DOHH2 (cell line): Measurements from ENCODE around the gene CNR2.

Source experiments
- H3F3A ChIP-seq: fragments of 200-600 bp; sonication (generic), shearing (Covaris generic); 2 replicates; pipeline ENCODE4 v1.6.0; 2016; ENCODE audit warnings: antibody characterized with exemption, mild to moderate bottlenecking; ENCODE audit not compliant: control insufficient read depth, insufficient read depth
- H3K27ac ChIP-seq: fragments of 200-600 bp; sonication (generic); 2 replicates; pipeline ENCODE4 v1.5.1; 2014; ENCODE audit warnings: low read depth, mild to moderate bottlenecking, low read length, moderate library complexity
- H3K27me3 ChIP-seq: fragments of 200-600 bp; sonication (generic); 2 replicates; pipeline ENCODE4 v1.6.1; 2014; ENCODE audit warnings: mild to moderate bottlenecking, low read length, mixed read lengths; ENCODE audit not compliant: control insufficient read depth
- H3K36me3 ChIP-seq: fragments of 200-600 bp; sonication (generic); 2 replicates; pipeline ENCODE4 v1.6.1; 2014; ENCODE audit warnings: mild to moderate bottlenecking, low read length, moderate library complexity, mixed read lengths; ENCODE audit not compliant: control insufficient read depth
- H3K4me1 ChIP-seq: fragments of 200-600 bp; sonication (generic); 2 replicates; pipeline ENCODE4 v1.6.1; 2014; ENCODE audit warnings: mild to moderate bottlenecking, low read length, mixed read lengths; ENCODE audit not compliant: control insufficient read depth
- H3K4me2 ChIP-seq: fragments of 200-600 bp; sonication (generic); 2 replicates; pipeline ENCODE4 v1.6.0; 2014; ENCODE audit warnings: mild to moderate bottlenecking, low read length, moderate library complexity
- H3K4me3 ChIP-seq: fragments of 200-600 bp; sonication (generic); 2 replicates; pipeline ENCODE4 v1.5.1; 2014; ENCODE audit warnings: mild to moderate bottlenecking, low read length, mixed read lengths
- H3K79me2 ChIP-seq: fragments of 200-600 bp; sonication (generic); 2 replicates; pipeline ENCODE4 v1.6.1; 2014; ENCODE audit warnings: mild to moderate bottlenecking, low read length, mixed read lengths; ENCODE audit not compliant: control insufficient read depth
- H3K9me2 ChIP-seq: fragments of 200-600 bp; sonication (generic); replicated peaks from 2 replicates; pipeline ENCODE4 v1.6.1; 2014; ENCODE audit warnings: mild to moderate bottlenecking, low read length, mixed read lengths; ENCODE audit not compliant: control insufficient read depth
- H3K9me3 ChIP-seq: fragments of 200-600 bp; sonication (generic); 2 replicates; pipeline ENCODE4 v1.6.1; 2014; ENCODE audit warnings: antibody characterized with exemption, low read length, mixed read lengths; ENCODE audit not compliant: control insufficient read depth, insufficient read depth
- H4K20me1 ChIP-seq: fragments of 200-600 bp; sonication (generic); 2 replicates; pipeline ENCODE4 v1.6.0; 2014; ENCODE audit warnings: low read depth, mild to moderate bottlenecking, antibody characterized with exemption, low read length, moderate library complexity; ENCODE audit not compliant: control insufficient read depth, insufficient read depth
- EZH2phosphoT487 ChIP-seq: fragments of 200-600 bp; sonication (generic); IDR thresholded peaks from 2 replicates; pipeline ENCODE4 v1.6.1; 2017; ENCODE audit warnings: borderline replicate concordance, mild to moderate bottlenecking, antibody characterized with exemption, low read length, moderate library complexity, mixed read lengths
- TF ChIP-seq, protein P1 (sequence below): fragments of 200-600 bp; sonication (generic); IDR thresholded peaks from one replicate; pipeline ENCODE4 v1.5.1; 2014; ENCODE audit warnings: antibody characterized with exemption, mild to moderate bottlenecking, low read depth, low read length; ENCODE audit not compliant: poor library complexity, severe bottlenecking

Gene CNR2

DNA sequence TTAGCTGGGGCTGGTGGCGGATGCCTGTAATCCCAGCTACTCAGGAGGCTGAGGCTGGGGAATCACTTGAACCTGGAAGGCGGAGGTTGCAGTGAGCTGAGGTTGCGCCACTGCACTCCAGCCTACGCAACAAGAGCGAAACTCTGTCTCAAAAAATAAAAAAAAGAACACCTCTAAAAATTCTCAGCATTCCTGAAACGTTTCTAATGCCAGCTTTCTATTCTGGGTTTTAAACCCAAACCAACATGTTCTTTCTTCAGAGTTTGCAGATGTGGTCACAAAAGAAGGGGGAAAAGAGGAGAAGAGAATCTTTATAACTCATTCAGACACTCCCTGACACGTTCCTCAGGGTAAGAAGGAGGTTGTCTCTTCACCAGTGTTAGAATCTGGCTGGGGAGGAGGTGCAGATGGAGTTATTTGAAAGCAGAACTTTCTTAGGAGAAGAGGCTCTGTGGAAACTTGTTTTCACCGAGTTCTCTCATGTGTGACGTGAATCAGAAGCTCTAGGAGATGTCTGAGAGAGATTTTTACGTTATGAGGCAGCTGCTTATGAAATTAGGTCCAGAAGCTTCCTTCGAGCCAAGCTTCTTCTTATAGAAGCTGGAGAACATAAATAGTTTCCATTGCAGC is 17.8 kb upstream of the CNR2 start:
- peaks cover 20% of the 10 kb centered on the region for H3F3A ChIP-seq
- peak overlapping the region; percentile 54 for H3K4me3 ChIP-seq
- peak overlapping the region; percentile 75 for H3K27ac ChIP-seq
- no peaks in the 10 kb centered on the region for H3K36me3 ChIP-seq
- H3K27me3 ChIP-seq = peaks cover 29% of the 10 kb centered on the region
- peaks cover 43% of the 10 kb centered on the region for H3K4me1 ChIP-seq
- no peaks in the 10 kb centered on the region for H3K9me3 ChIP-seq
- no peaks in the 10 kb centered on the region for H3K9me2 ChIP-seq
- H4K20me1 ChIP-seq = no peaks in the 10 kb centered on the region
- H3K4me2 ChIP-seq = peak overlapping the region; percentile 78
- no peaks in the 10 kb centered on the region for H3K79me2 ChIP-seq
- TF ChIP-seq, protein P1, sequence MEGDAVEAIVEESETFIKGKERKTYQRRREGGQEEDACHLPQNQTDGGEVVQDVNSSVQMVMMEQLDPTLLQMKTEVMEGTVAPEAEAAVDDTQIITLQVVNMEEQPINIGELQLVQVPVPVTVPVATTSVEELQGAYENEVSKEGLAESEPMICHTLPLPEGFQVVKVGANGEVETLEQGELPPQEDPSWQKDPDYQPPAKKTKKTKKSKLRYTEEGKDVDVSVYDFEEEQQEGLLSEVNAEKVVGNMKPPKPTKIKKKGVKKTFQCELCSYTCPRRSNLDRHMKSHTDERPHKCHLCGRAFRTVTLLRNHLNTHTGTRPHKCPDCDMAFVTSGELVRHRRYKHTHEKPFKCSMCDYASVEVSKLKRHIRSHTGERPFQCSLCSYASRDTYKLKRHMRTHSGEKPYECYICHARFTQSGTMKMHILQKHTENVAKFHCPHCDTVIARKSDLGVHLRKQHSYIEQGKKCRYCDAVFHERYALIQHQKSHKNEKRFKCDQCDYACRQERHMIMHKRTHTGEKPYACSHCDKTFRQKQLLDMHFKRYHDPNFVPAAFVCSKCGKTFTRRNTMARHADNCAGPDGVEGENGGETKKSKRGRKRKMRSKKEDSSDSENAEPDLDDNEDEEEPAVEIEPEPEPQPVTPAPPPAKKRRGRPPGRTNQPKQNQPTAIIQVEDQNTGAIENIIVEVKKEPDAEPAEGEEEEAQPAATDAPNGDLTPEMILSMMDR = no peak
- TF ChIP-seq EZH2phosphoT487 = no peak

DNA sequence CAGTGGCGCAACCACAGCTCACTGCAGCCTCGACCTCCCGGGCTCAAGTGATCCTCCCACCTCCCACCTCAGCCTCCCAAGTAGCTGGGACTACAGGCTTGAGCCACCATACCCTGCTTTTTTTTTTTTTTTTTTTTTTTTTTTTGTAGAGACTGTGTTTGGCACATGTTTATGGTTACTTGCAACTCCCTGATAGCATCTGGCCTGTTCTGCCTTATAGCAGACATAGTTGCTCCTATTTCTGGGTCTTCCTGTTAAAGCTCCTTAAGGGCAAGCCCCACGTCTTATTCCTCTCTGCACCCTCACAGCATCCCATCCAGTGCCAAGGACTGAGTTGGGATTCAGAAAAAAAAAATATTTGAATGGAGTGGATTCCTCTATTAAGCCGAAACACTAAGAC is 17.1 kb upstream of the CNR2 start:
- no peak overlapping the region for H3K27ac ChIP-seq
- H4K20me1 ChIP-seq = no peaks in the 10 kb centered on the region
- H3K4me3 ChIP-seq = peak overlapping the region; percentile 54
- no peak for TF ChIP-seq EZH2phosphoT487
- TF ChIP-seq, protein P1 = no peak
- peaks cover 20% of the 10 kb centered on the region for H3F3A ChIP-seq
- peaks cover 29% of the 10 kb centered on the region for H3K27me3 ChIP-seq
- H3K79me2 ChIP-seq = no peaks in the 10 kb centered on the region
- no peaks in the 10 kb centered on the region for H3K9me2 ChIP-seq
- no peaks in the 10 kb centered on the region for H3K9me3 ChIP-seq
- H3K4me1 ChIP-seq = peaks cover 43% of the 10 kb centered on the region
- no peaks in the 10 kb centered on the region for H3K36me3 ChIP-seq
- peak overlapping the region; percentile 78 for H3K4me2 ChIP-seq

DNA sequence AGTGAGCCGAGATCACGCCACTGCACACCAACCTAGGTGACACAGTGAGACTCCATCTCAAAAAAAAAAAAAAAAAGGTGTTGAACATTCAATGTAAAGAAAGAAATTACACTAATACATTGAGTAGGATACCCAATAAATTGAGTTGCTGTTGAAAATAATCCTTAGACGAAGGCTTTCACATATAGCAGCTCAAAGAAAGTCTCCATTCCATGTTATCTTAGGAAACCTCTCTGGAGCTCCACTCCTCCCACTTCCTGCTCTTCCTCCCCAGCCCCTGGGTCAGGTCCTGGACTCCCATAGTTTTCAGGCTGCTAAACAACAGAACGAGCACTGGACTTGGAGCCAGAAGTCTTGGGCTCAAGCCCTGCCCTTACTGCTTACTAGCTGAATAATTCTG is 15.6 kb upstream of the CNR2 start:
- Histone ChIP-seq H3K9me2 (no peaks in the 10 kb centered on the region), H3K4me3 (no peak overlapping the region), H4K20me1 (no peaks in the 10 kb centered on the region), H3K9me3 (no peaks in the 10 kb centered on the region), H3F3A (peaks cover 20% of the 10 kb centered on the region), H3K79me2 (no peaks in the 10 kb centered on the region), H3K4me1 (peaks cover 43% of the 10 kb centered on the region), H3K27ac (no peak overlapping the region), H3K27me3 (peaks cover 33% of the 10 kb centered on the region), H3K36me3 (no peaks in the 10 kb centered on the region), H3K4me2 (no peak overlapping the region)
- TF ChIP-seq EZH2phosphoT487 = no peak
- TF ChIP-seq, protein P1 = no peak
